Measurements from ENCODE around the gene GLG1. TPM values are rescaled to one million over a fixed set of nuclear protein-coding genes. Genes with fewer than 3 reads are reported as not detected.
A peak's percentile ranks its signal among the peaks of the same experiment; 100 is the strongest.
"Not testable (repeated sequence)": the region's sequence is repeated elsewhere in the genome, so short reads cannot be mapped to it uniquely, and the experiment has no call there.

Gene GLG1
- total and polyA plus RNA-seq, 4 donors, result 22.2 to 71.5 (median 47.9) TPM

DNA sequence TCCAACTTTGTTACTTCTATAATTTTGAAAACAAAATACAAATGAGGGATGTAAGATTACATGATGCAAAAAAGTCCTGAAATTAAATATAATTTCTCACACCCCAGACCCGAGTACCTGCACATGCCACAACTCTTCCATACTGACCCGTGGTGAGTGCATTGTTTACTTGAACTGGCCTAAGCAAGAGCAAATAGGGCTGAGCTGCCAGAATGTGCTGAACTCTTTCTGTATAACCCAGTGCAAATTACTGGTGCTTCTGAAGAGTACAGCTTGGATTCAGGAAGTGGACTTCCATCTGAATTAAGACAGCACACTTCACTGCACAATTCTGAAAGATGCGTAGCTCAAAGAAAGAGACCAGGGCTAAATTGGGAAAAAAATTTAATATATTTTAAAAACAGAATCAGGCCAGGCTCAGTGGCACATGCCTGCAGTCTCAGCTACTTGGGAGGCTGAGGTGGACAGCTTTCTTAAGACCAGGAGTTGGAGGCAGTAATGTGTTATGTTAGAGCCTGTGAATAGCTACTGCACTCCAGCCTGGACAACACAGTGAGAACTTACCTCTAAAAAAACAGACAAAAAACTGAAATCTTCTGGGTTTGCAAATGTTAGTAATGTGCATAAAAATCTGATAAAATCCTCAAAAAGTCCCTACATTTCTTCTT lies 63.9 kb downstream of the GLG1 start:
- not testable (repeated sequence) for H3K4me3 ChIP-seq (ENCODE audit: low read depth in 1 of 3, low read length in 3 of 3); H3K9me3 ChIP-seq (ENCODE audit: control insufficient read depth in 4 of 4, low read length in 3 of 4); H3K27ac ChIP-seq (ENCODE audit: low read depth in 1 of 2, low read length in 2 of 2); H3K36me3 ChIP-seq (ENCODE audit: control insufficient read depth in 4 of 4, insufficient read depth in 3 of 4, low read depth in 1 of 4, low read length in 3 of 4); H3K9ac ChIP-seq (ENCODE audit: low read depth in 1 of 2, low read length in 2 of 2); H3K27me3 ChIP-seq (ENCODE audit: control insufficient read depth in 4 of 4, insufficient read depth in 4 of 4, low read length in 3 of 4); DNase-seq (ENCODE audit: low spot score)
- WGBS, result 35% methylated on average over 1 of the region's 3 CpGs
- peaks cover 4 to 11% (median 7%) of the 10 kb centered on the region in 4 donors for H3K4me1 ChIP-seq (ENCODE audit: control insufficient read depth in 4 of 4, insufficient read depth in 4 of 4, low read length in 3 of 4)

DNA sequence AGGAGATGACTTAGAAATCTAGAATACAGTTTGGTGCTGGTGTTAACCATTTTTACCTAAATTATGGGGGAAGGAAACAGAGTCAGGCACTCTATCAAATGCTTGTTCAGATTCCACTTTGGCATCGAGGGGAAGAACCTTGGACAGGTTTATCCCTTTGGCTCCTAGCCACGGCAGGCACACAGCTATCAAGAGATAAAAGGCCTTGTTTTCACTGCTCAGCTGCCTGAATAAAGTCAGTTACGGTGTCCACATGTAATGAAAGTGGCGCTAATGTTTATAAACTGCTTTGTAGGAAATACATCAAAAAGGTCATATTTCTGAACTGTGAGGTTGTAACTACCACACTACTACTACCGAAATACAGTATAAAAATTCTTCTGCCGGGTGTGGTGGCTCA lies 66.3 kb downstream of the GLG1 start:
- H3K4me1 ChIP-seq (ENCODE audit: control insufficient read depth in 4 of 4, insufficient read depth in 4 of 4, low read length in 3 of 4), result peaks cover 4 to 11% (median 7%) of the 10 kb centered on the region in 4 donors
- not testable (repeated sequence) for H3K36me3 ChIP-seq (ENCODE audit: control insufficient read depth in 4 of 4, insufficient read depth in 3 of 4, low read depth in 1 of 4, low read length in 3 of 4); H3K9me3 ChIP-seq (ENCODE audit: control insufficient read depth in 4 of 4, low read length in 3 of 4); H3K27me3 ChIP-seq (ENCODE audit: control insufficient read depth in 4 of 4, insufficient read depth in 4 of 4, low read length in 3 of 4); H3K4me3 ChIP-seq (ENCODE audit: low read depth in 1 of 3, low read length in 3 of 3); DNase-seq (ENCODE audit: low spot score); H3K9ac ChIP-seq (ENCODE audit: low read depth in 1 of 2, low read length in 2 of 2)
- peak overlapping the region in 1 of 2 donors; percentile 12 for H3K27ac ChIP-seq (ENCODE audit: low read depth in 1 of 2, low read length in 2 of 2)
- TF ChIP-seq RXRA (IDR thresholded peaks at IDR 0.05) (peak in 1 of 2 donors; percentile 32), HNF4A (conservative IDR thresholded peaks at IDR 0.05) (peak; percentile 27 to 44)
- WGBS, result 32% methylated on average over 6 of the region's 6 CpGs

- H3K4me1 ChIP-seq (ENCODE audit: control insufficient read depth in 4 of 4, insufficient read depth in 4 of 4, low read length in 3 of 4); H3K4me3 ChIP-seq (ENCODE audit: low read depth in 1 of 3, low read length in 3 of 3); H3K27ac ChIP-seq (ENCODE audit: low read depth in 1 of 2, low read length in 2 of 2); H3K36me3 ChIP-seq (ENCODE audit: control insufficient read depth in 4 of 4, insufficient read depth in 3 of 4, low read depth in 1 of 4, low read length in 3 of 4); H3K27me3 ChIP-seq (ENCODE audit: control insufficient read depth in 4 of 4, insufficient read depth in 4 of 4, low read length in 3 of 4); H3K9ac ChIP-seq (ENCODE audit: low read depth in 1 of 2, low read length in 2 of 2); DNase-seq (ENCODE audit: low spot score); H3K9me3 ChIP-seq (ENCODE audit: control insufficient read depth in 4 of 4, low read length in 3 of 4): not testable (repeated sequence)
- WGBS, result 100% methylated on average over 2 of the region's 3 CpGs
Measured at GRCh38 chr16:74538801-74539200, 68.1 kb downstream of the GLG1 start.

GRCh38 chr16:74537746-74538145 lies 69.2 kb downstream of the GLG1 start:
- H3K36me3 ChIP-seq (ENCODE audit: control insufficient read depth in 4 of 4, insufficient read depth in 3 of 4, low read depth in 1 of 4, low read length in 3 of 4); H3K4me1 ChIP-seq (ENCODE audit: control insufficient read depth in 4 of 4, insufficient read depth in 4 of 4, low read length in 3 of 4); H3K9ac ChIP-seq (ENCODE audit: low read depth in 1 of 2, low read length in 2 of 2); H3K4me3 ChIP-seq (ENCODE audit: low read depth in 1 of 3, low read length in 3 of 3); H3K27me3 ChIP-seq (ENCODE audit: control insufficient read depth in 4 of 4, insufficient read depth in 4 of 4, low read length in 3 of 4); DNase-seq (ENCODE audit: low spot score); H3K9me3 ChIP-seq (ENCODE audit: control insufficient read depth in 4 of 4, low read length in 3 of 4); H3K27ac ChIP-seq (ENCODE audit: low read depth in 1 of 2, low read length in 2 of 2): not testable (repeated sequence)
- 89% methylated on average over 1 of the region's 1 CpG for WGBS

GRCh38 chr16:74534650-74535049 lies 72.3 kb downstream of the GLG1 start:
- H3K27ac ChIP-seq (ENCODE audit: low read depth in 1 of 2, low read length in 2 of 2); H3K9me3 ChIP-seq (ENCODE audit: control insufficient read depth in 4 of 4, low read length in 3 of 4); H3K36me3 ChIP-seq (ENCODE audit: control insufficient read depth in 4 of 4, insufficient read depth in 3 of 4, low read depth in 1 of 4, low read length in 3 of 4); H3K9ac ChIP-seq (ENCODE audit: low read depth in 1 of 2, low read length in 2 of 2); H3K4me3 ChIP-seq (ENCODE audit: low read depth in 1 of 3, low read length in 3 of 3); DNase-seq (ENCODE audit: low spot score); H3K4me1 ChIP-seq (ENCODE audit: control insufficient read depth in 4 of 4, insufficient read depth in 4 of 4, low read length in 3 of 4); H3K27me3 ChIP-seq (ENCODE audit: control insufficient read depth in 4 of 4, insufficient read depth in 4 of 4, low read length in 3 of 4): not testable (repeated sequence)
- WGBS, result 87% methylated on average over 3 of the region's 4 CpGs

DNA sequence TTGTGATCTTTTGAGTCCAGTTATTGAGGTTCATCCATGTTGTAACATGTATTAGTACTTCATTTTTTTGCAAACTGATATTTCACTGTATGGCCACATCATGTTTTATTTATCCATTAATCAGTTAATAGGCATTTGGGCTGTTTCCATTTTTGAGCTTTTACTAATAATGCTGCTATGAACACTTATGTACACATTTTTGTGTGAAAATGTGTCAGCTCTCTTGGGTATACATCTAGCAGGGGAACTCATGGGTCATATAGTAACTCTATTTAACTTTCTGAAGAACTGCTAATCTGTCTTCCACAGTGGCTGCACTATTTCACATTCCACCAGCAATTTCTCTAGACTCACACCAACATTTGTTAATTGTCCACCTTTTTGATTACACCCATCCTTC lies 82.0 kb downstream of the GLG1 start:
- Histone ChIP-seq H3K4me1 (ENCODE audit: control insufficient read depth in 4 of 4, insufficient read depth in 4 of 4, low read length in 3 of 4) (no peaks in the 10 kb centered on the region), H3K36me3 (ENCODE audit: control insufficient read depth in 4 of 4, insufficient read depth in 3 of 4, low read depth in 1 of 4, low read length in 3 of 4) (peaks cover 0 to 8% (median 2%) of the 10 kb centered on the region in 4 donors), H3K27me3 (ENCODE audit: control insufficient read depth in 4 of 4, insufficient read depth in 4 of 4, low read length in 3 of 4) (no peaks in the 10 kb centered on the region), H3K9me3 (ENCODE audit: control insufficient read depth in 4 of 4, low read length in 3 of 4) (peaks cover 0 to 2% (median 0%) of the 10 kb centered on the region in 4 donors), H3K4me3 (ENCODE audit: low read depth in 1 of 3, low read length in 3 of 3) (no peak overlapping the region), H3K27ac (ENCODE audit: low read depth in 1 of 2, low read length in 2 of 2) (no peak overlapping the region), H3K9ac (ENCODE audit: low read depth in 1 of 2, low read length in 2 of 2) (no peak overlapping the region)
- TF ChIP-seq, protein P1, sequence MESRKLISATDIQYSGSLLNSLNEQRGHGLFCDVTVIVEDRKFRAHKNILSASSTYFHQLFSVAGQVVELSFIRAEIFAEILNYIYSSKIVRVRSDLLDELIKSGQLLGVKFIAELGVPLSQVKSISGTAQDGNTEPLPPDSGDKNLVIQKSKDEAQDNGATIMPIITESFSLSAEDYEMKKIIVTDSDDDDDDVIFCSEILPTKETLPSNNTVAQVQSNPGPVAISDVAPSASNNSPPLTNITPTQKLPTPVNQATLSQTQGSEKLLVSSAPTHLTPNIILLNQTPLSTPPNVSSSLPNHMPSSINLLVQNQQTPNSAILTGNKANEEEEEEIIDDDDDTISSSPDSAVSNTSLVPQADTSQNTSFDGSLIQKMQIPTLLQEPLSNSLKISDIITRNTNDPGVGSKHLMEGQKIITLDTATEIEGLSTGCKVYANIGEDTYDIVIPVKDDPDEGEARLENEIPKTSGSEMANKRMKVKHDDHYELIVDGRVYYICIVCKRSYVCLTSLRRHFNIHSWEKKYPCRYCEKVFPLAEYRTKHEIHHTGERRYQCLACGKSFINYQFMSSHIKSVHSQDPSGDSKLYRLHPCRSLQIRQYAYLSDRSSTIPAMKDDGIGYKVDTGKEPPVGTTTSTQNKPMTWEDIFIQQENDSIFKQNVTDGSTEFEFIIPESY (IDR thresholded peaks at IDR 0.05), result no peak
- TF ChIP-seq JUND (IDR thresholded peaks at IDR 0.05), result no peak
- TF ChIP-seq NR2F2 (IDR thresholded peaks at IDR 0.05), result no peak
- DNase-seq (ENCODE audit: low spot score), result no peak
